GM12878 (cell line): ENCODE results near the gene SQSTM1. TPM values are rescaled to one million over a fixed set of nuclear protein-coding genes. Genes with fewer than 3 reads are reported as not detected.

Experiments used
- ATF7 ChIP-seq: fragments of 450-650 bp; IDR thresholded peaks from 2 replicates; pipeline ENCODE4 v1.6.1; 2016; ENCODE audit warnings: low read depth, mild to moderate bottlenecking
- BCL11A ChIP-seq: IDR thresholded peaks from 2 replicates; pipeline ENCODE4 v1.6.1; 2011; ENCODE audit warnings: low read depth, low read length
- CBFB ChIP-seq: IDR thresholded peaks from 2 replicates; pipeline ENCODE4 v1.6.1; 2016; ENCODE audit warnings: antibody characterized with exemption, low read depth
- CHD2 ChIP-seq: IDR thresholded peaks from 2 replicates; pipeline ENCODE4 v1.6.1; 2011; ENCODE audit warnings: low read depth, low read length, improper control_type of control experiment, borderline replicate concordance
- FOXM1 ChIP-seq: IDR thresholded peaks from 2 replicates; pipeline ENCODE4 v1.6.1; 2012; ENCODE audit warnings: low read depth, mild to moderate bottlenecking, inconsistent platforms, low read length, moderate library complexity
- JUND ChIP-seq: IDR thresholded peaks from 2 replicates; pipeline ENCODE4 v1.6.1; 2012; ENCODE audit warnings: low read depth, mild to moderate bottlenecking, low read length, improper control_type of control experiment, moderate library complexity
- KLF5 ChIP-seq: fragments of 450-650 bp; IDR thresholded peaks from 2 replicates; pipeline ENCODE4 v1.6.1; 2014; ENCODE audit warnings: mild to moderate bottlenecking; ENCODE audit not compliant: partially characterized antibody
- MYB ChIP-seq: fragments of 150-350 bp; IDR thresholded peaks from 2 replicates; pipeline ENCODE4 v1.6.1; 2014; ENCODE audit warnings: mild to moderate bottlenecking, low read depth, low read length, borderline replicate concordance
- NFYA ChIP-seq: IDR thresholded peaks from 2 replicates; pipeline ENCODE4 v1.6.1; 2011; ENCODE audit warnings: low read depth, mild to moderate bottlenecking, low read length, improper control_type of control experiment, borderline replicate concordance
- PML ChIP-seq: IDR thresholded peaks from 2 replicates; pipeline ENCODE4 v1.6.1; 2012; ENCODE audit warnings: low read length, inconsistent platforms
- RFX5 ChIP-seq: IDR thresholded peaks from 2 replicates; pipeline ENCODE4 v1.6.1; 2011; ENCODE audit warnings: low read depth, low read length, improper control_type of control experiment
- SP1 ChIP-seq: IDR thresholded peaks from one replicate; pipeline ENCODE4 v1.6.1; 2011; ENCODE audit warnings: low read depth, low read length
- SUPT20H ChIP-seq: IDR thresholded peaks from 2 replicates; pipeline ENCODE4 v1.6.1; 2011; ENCODE audit warnings: low read depth, mild to moderate bottlenecking, low read length, moderate library complexity, borderline replicate concordance; ENCODE audit not compliant: control insufficient read depth
- TBL1XR1 ChIP-seq: IDR thresholded peaks from 2 replicates; pipeline ENCODE4 v1.6.1; 2012; ENCODE audit warnings: low read depth, low read length, improper control_type of control experiment
- ZNF622 ChIP-seq: fragments of 450-650 bp; IDR thresholded peaks from 2 replicates; pipeline ENCODE4 v1.6.1; 2017; ENCODE audit warnings: mild to moderate bottlenecking, inconsistent platforms
- polyA plus RNA-seq, 11 experiments: library from polyadenylated mRNA; depleted of rRNA in 4 of 11; unstranded in 6 of 11; stranded (reverse) in 5 of 11; fragments of >200 nt; fragmentation: Nextera tagmentation in 4 of 11; fragmentation: Illumina TruSeq in 1 of 11; extraction: Ambion mirVana in 4 of 11; extraction: Trizol in 1 of 11; gene quantifications; 1 replicate in 1 of 11; 2 replicates in 10 of 11; pipeline versions ENCODE4 v1.2.1 to v1.2.3, GENCODE V29; 2011 to 2016; ENCODE audit warnings: inconsistent platforms in 2 of 11, missing spikeins in 2 of 11, low read depth in 1 of 11
- total RNA-seq, 4 experiments: library from RNA; depleted of rRNA in 3 of 4; stranded (reverse); fragments of >200 nt in 3 of 4; fragmentation: Illumina TruSeq in 1 of 4; extraction: Trizol in 1 of 4; gene quantifications; 2 replicates each; pipeline versions ENCODE4 v1.2.1 to v1.2.3, GENCODE V29; 2013 to 2021
- TF ChIP-seq, protein P1 (sequence below): fragments of 450-650 bp; IDR thresholded peaks from 2 replicates; pipeline ENCODE4 v1.6.1; 2018; ENCODE audit warnings: borderline replicate concordance, mild to moderate bottlenecking; ENCODE audit not compliant: partially characterized antibody
- TF ChIP-seq, protein P2 (sequence below): fragments of 450-650 bp; IDR thresholded peaks from 2 replicates; pipeline ENCODE4 v1.6.1; 2017; ENCODE audit warnings: mild to moderate bottlenecking, low read depth, inconsistent platforms; ENCODE audit not compliant: poor library complexity, severe bottlenecking
- TF ChIP-seq, protein P3 (sequence below): IDR thresholded peaks from 2 replicates; pipeline ENCODE4 v1.6.1; 2012; ENCODE audit warnings: mild to moderate bottlenecking, low read depth, low read length
- TF ChIP-seq, protein P4 (sequence below): fragments of 450-650 bp; IDR thresholded peaks from 2 replicates; pipeline ENCODE4 v1.6.1; 2014; ENCODE audit warnings: mild to moderate bottlenecking
- TF ChIP-seq, protein P5 (sequence below): fragments of 450-650 bp; IDR thresholded peaks from 2 replicates; pipeline ENCODE4 v1.6.1; 2017; ENCODE audit warnings: low read depth, mild to moderate bottlenecking, moderate library complexity

The SQSTM1 gene
- total and polyA plus RNA-seq, 10 of the 15 experiments (the other 5 are each of a cell fraction or from before 2014, with no cell fraction given) = 6.3 to 138 (median 62.1) TPM

DNA sequence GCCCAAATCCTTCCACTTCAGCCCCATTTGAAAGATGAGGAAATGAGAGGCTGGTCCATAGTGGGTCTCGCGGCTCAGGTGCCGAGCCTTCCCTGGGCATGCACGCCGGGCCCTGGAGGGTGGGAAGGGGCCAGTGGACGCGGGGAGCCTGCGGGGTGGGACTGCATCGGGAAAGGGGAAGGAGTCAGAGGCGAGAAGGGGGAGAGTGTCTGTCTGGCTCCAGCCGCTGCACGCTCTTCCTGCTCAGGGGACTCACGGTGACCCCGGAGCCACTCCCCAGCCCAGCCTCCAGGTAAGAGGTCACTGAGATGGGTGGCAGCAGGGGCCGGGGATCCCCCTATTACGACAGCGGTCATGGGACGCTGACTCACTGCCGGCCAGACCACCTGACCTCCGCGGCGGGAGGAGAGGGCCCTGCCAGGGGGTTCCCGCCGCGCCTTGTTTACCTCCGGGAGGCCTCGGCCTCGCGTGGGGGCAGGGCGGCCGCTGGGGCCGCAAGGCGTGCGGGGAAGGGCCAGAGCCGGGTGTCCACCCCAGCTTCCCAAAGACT, 1.9 kb upstream of the SQSTM1 start (continued):
- no peak for TF ChIP-seq SUPT20H
- no peak for TF ChIP-seq FOXM1
- TF ChIP-seq, protein P1, sequence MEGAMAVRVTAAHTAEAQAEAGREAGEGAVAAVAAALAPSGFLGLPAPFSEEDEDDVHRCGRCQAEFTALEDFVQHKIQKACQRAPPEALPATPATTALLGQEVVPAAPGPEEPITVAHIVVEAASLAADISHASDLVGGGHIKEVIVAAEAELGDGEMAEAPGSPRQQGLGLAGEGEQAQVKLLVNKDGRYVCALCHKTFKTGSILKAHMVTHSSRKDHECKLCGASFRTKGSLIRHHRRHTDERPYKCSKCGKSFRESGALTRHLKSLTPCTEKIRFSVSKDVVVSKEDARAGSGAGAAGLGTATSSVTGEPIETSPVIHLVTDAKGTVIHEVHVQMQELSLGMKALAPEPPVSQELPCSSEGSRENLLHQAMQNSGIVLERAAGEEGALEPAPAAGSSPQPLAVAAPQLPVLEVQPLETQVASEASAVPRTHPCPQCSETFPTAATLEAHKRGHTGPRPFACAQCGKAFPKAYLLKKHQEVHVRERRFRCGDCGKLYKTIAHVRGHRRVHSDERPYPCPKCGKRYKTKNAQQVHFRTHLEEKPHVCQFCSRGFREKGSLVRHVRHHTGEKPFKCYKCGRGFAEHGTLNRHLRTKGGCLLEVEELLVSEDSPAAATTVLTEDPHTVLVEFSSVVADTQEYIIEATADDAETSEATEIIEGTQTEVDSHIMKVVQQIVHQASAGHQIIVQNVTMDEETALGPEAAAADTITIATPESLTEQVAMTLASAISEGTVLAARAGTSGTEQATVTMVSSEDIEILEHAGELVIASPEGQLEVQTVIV = peak; percentile 54
- no peak for TF ChIP-seq PML
- peak; percentile 76 for TF ChIP-seq TBL1XR1
- TF ChIP-seq JUND = peak; percentile 77; the same call in 1 of the 2 replicates
- TF ChIP-seq, protein P2, sequence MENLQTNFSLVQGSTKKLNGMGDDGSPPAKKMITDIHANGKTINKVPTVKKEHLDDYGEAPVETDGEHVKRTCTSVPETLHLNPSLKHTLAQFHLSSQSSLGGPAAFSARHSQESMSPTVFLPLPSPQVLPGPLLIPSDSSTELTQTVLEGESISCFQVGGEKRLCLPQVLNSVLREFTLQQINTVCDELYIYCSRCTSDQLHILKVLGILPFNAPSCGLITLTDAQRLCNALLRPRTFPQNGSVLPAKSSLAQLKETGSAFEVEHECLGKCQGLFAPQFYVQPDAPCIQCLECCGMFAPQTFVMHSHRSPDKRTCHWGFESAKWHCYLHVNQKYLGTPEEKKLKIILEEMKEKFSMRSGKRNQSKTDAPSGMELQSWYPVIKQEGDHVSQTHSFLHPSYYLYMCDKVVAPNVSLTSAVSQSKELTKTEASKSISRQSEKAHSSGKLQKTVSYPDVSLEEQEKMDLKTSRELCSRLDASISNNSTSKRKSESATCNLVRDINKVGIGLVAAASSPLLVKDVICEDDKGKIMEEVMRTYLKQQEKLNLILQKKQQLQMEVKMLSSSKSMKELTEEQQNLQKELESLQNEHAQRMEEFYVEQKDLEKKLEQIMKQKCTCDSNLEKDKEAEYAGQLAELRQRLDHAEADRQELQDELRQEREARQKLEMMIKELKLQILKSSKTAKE = no peak
- peak; percentile 85 for TF ChIP-seq SP1
- TF ChIP-seq, protein P3, sequence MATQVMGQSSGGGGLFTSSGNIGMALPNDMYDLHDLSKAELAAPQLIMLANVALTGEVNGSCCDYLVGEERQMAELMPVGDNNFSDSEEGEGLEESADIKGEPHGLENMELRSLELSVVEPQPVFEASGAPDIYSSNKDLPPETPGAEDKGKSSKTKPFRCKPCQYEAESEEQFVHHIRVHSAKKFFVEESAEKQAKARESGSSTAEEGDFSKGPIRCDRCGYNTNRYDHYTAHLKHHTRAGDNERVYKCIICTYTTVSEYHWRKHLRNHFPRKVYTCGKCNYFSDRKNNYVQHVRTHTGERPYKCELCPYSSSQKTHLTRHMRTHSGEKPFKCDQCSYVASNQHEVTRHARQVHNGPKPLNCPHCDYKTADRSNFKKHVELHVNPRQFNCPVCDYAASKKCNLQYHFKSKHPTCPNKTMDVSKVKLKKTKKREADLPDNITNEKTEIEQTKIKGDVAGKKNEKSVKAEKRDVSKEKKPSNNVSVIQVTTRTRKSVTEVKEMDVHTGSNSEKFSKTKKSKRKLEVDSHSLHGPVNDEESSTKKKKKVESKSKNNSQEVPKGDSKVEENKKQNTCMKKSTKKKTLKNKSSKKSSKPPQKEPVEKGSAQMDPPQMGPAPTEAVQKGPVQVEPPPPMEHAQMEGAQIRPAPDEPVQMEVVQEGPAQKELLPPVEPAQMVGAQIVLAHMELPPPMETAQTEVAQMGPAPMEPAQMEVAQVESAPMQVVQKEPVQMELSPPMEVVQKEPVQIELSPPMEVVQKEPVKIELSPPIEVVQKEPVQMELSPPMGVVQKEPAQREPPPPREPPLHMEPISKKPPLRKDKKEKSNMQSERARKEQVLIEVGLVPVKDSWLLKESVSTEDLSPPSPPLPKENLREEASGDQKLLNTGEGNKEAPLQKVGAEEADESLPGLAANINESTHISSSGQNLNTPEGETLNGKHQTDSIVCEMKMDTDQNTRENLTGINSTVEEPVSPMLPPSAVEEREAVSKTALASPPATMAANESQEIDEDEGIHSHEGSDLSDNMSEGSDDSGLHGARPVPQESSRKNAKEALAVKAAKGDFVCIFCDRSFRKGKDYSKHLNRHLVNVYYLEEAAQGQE = 0 out of 2 replicates have a peak, but pooled peaks have one; percentile 38
- TF ChIP-seq ZNF622 = no peak
- TF ChIP-seq NFYA = no peak
- TF ChIP-seq BCL11A = peak; percentile 53
- peak; percentile 91 for TF ChIP-seq ATF7
- TF ChIP-seq, protein P4, sequence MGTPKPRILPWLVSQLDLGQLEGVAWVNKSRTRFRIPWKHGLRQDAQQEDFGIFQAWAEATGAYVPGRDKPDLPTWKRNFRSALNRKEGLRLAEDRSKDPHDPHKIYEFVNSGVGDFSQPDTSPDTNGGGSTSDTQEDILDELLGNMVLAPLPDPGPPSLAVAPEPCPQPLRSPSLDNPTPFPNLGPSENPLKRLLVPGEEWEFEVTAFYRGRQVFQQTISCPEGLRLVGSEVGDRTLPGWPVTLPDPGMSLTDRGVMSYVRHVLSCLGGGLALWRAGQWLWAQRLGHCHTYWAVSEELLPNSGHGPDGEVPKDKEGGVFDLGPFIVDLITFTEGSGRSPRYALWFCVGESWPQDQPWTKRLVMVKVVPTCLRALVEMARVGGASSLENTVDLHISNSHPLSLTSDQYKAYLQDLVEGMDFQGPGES = no peak
- no peak for TF ChIP-seq RFX5
- TF ChIP-seq KLF5 = peak; percentile 50
- TF ChIP-seq, protein P5, sequence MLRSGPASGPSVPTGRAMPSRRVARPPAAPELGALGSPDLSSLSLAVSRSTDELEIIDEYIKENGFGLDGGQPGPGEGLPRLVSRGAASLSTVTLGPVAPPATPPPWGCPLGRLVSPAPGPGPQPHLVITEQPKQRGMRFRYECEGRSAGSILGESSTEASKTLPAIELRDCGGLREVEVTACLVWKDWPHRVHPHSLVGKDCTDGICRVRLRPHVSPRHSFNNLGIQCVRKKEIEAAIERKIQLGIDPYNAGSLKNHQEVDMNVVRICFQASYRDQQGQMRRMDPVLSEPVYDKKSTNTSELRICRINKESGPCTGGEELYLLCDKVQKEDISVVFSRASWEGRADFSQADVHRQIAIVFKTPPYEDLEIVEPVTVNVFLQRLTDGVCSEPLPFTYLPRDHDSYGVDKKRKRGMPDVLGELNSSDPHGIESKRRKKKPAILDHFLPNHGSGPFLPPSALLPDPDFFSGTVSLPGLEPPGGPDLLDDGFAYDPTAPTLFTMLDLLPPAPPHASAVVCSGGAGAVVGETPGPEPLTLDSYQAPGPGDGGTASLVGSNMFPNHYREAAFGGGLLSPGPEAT = peak; percentile 85
- TF ChIP-seq CHD2 = peak; percentile 94
- peak; percentile 21; the same call in 1 of the 2 replicates for TF ChIP-seq CBFB
- TF ChIP-seq MYB = no peak
